Body of pancreas (tissue), 4 donors: Measurements from ENCODE around the gene TESPA1.

Experiments used
- POLR2A ChIP-seq, 3 donors: fragments of 450-650 bp; IDR thresholded peaks; one replicate each; pipeline ENCODE4 v1.6.1; 2016; ENCODE audit warnings: antibody characterized with exemption in 3 of 3, mild to moderate bottlenecking in 2 of 3
- TF ChIP-seq, protein P1 (sequence below), 7 experiments: fragments of 450-650 bp in 4 of 7; fragments of 200-600 bp in 3 of 7; sonication (generic) in 3 of 7; IDR thresholded peaks; one replicate each; pipeline ENCODE4 v1.5.1; 2016 to 2019; ENCODE audit warnings: antibody characterized with exemption in 7 of 7

DNA sequence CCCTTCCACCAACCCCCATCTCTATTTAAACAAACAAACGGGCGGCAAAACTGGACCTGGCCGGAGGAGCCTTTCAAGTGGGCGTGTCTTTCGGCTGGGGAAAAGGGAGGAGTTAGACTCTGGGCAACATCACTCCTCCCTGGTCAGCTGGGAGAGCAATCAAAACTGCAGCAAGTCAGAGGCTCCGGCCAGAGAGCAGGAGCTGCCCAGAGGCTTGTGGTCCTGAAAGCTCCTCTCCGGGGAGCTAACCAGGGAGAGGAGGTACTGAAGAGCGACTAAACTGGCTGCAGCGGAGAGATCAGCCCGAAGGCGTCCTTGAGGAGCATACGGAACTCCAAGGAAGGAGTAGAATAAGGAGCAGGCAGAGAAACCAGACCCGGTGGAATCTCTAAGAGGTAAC, 35.2 kb upstream of the TESPA1 start, which contains the start of gene NEUROD4:
- TF ChIP-seq, protein P1, sequence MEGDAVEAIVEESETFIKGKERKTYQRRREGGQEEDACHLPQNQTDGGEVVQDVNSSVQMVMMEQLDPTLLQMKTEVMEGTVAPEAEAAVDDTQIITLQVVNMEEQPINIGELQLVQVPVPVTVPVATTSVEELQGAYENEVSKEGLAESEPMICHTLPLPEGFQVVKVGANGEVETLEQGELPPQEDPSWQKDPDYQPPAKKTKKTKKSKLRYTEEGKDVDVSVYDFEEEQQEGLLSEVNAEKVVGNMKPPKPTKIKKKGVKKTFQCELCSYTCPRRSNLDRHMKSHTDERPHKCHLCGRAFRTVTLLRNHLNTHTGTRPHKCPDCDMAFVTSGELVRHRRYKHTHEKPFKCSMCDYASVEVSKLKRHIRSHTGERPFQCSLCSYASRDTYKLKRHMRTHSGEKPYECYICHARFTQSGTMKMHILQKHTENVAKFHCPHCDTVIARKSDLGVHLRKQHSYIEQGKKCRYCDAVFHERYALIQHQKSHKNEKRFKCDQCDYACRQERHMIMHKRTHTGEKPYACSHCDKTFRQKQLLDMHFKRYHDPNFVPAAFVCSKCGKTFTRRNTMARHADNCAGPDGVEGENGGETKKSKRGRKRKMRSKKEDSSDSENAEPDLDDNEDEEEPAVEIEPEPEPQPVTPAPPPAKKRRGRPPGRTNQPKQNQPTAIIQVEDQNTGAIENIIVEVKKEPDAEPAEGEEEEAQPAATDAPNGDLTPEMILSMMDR (IDR thresholded peaks at IDR 0.05), result no peak
- TF ChIP-seq POLR2A (IDR thresholded peaks at IDR 0.05), result no peak
